OCI-LY7 (cell line): ENCODE data around the gene PLSCR2. TPM values are rescaled to one million over a fixed set of nuclear protein-coding genes. Genes with fewer than 3 reads are reported as not detected.
"Not testable (repeated sequence)": the region's sequence is repeated elsewhere in the genome, so short reads cannot be mapped to it uniquely, and the experiment has no call there.

ENCODE experiments used
- BruUV-seq: library from RNA; stranded (reverse); fragments of 400-500 nt; replicated peaks from 2 replicates; lab custom pipeline; 2021; lab: Mats Ljungman, UMichigan
- CTCF ChIA-PET: fragments of 300-600 bp; sonication (Branson Sonifier 250); formaldehyde crosslinking; loops from one replicate; lab custom pipeline; 2022; ENCODE audit warnings: antibody characterized with exemption; ENCODE audit not compliant: unreplicated experiment; lab: Charles Lee
- POLR2A ChIA-PET: fragments of 300-600 bp; sonication (Branson Sonifier 250); formaldehyde crosslinking; loops from one replicate; lab custom pipeline; 2022; ENCODE audit warnings: antibody characterized with exemption; lab: Charles Lee
- DNase-seq: peaks from one replicate; pipeline ENCODE4 v3.0.0-alpha.2; 2015; ENCODE audit warnings: low spot score
- H2AFZ ChIP-seq: fragments of 200-600 bp; sonication (generic), shearing (Covaris generic); 2 replicates; pipeline ENCODE4 v1.6.1; 2014; ENCODE audit warnings: mild to moderate bottlenecking, antibody characterized with exemption, low read length, moderate library complexity
- H3K27ac ChIP-seq: fragments of 200-600 bp; sonication (generic); 2 replicates; pipeline ENCODE4 v1.5.1; 2014; ENCODE audit warnings: mixed run types, low read depth, mild to moderate bottlenecking, moderate library complexity, low read length, inconsistent platforms; ENCODE audit not compliant: poor library complexity, severe bottlenecking
- H3K36me3 ChIP-seq: fragments of 200-600 bp; sonication (generic); 2 replicates; pipeline ENCODE4 v1.6.1; 2014; ENCODE audit warnings: mild to moderate bottlenecking, antibody characterized with exemption, low read length, moderate library complexity, mixed read lengths; ENCODE audit not compliant: insufficient read depth
- H3K4me1 ChIP-seq: fragments of 200-600 bp; sonication (generic); 2 replicates; pipeline ENCODE4 v1.5.1; 2014; ENCODE audit warnings: mild to moderate bottlenecking, low read length; ENCODE audit not compliant: insufficient read depth, poor library complexity, severe bottlenecking
- H3K4me2 ChIP-seq: fragments of 200-600 bp; sonication (generic); 2 replicates; pipeline ENCODE4 v1.6.1; 2014; ENCODE audit warnings: mild to moderate bottlenecking, low read length
- H3K4me3 ChIP-seq: fragments of 200-600 bp; sonication (generic); 2 replicates; pipeline ENCODE4 v1.5.1; 2014; ENCODE audit warnings: mild to moderate bottlenecking, low read depth, low read length; ENCODE audit not compliant: poor library complexity, severe bottlenecking
- H3K79me2 ChIP-seq: fragments of 200-600 bp; sonication (generic); 2 replicates; pipeline ENCODE4 v1.6.1; 2016; ENCODE audit warnings: low read depth, mild to moderate bottlenecking, low read length, moderate library complexity, mixed read lengths; ENCODE audit not compliant: insufficient read depth
- H3K9me2 ChIP-seq: fragments of 200-600 bp; sonication (generic); 2 replicates; pipeline ENCODE4 v1.6.1; 2016; ENCODE audit warnings: mild to moderate bottlenecking, low read length, mixed read lengths; ENCODE audit not compliant: insufficient read depth
- H3K9me3 ChIP-seq: fragments of 200-600 bp; sonication (generic); 2 replicates; pipeline ENCODE4 v1.6.1; 2014; ENCODE audit warnings: mild to moderate bottlenecking, mixed run types, low read length, mixed read lengths
- H4K20me1 ChIP-seq: fragments of 200-600 bp; sonication (generic); 2 replicates; pipeline ENCODE4 v1.6.1; 2014; ENCODE audit warnings: mild to moderate bottlenecking, antibody characterized with exemption, low read length, moderate library complexity, mixed read lengths; ENCODE audit not compliant: insufficient read depth
- EZH2phosphoT487 ChIP-seq: fragments of 200-600 bp; sonication (generic); IDR thresholded peaks from 2 replicates; pipeline ENCODE4 v1.6.1; 2018; ENCODE audit warnings: low read depth, borderline replicate concordance, mild to moderate bottlenecking, mixed run types, antibody characterized with exemption, low read length, moderate library complexity, mixed read lengths
- intact Hi-C: fragments of 100-400 bp; cut with micrococcal nuclease; formaldehyde crosslinking; loops from one replicate; pipeline ENCODE4 v1.10.0; 2022; ENCODE audit not compliant: unreplicated experiment
- total RNA-seq, 2 experiments: library from RNA; depleted of rRNA in 1 of 2; stranded (reverse); fragments of >200 nt in 1 of 2; shearing (Covaris generic) in 1 of 2; gene quantifications; 2 replicates each; pipeline ENCODE4 v1.2.3, GENCODE V29; 2014 to 2022
- TF ChIP-seq, protein P1 (sequence below): fragments of 200-600 bp; sonication (generic); conservative IDR thresholded peaks from 2 replicates; pipeline ENCODE4 v1.5.1; 2014; ENCODE audit warnings: mild to moderate bottlenecking, antibody characterized with exemption, low read length, moderate library complexity, mixed read lengths

The PLSCR2 gene
- total RNA-seq, 2 experiments from 2014 or later: not detected

DNA sequence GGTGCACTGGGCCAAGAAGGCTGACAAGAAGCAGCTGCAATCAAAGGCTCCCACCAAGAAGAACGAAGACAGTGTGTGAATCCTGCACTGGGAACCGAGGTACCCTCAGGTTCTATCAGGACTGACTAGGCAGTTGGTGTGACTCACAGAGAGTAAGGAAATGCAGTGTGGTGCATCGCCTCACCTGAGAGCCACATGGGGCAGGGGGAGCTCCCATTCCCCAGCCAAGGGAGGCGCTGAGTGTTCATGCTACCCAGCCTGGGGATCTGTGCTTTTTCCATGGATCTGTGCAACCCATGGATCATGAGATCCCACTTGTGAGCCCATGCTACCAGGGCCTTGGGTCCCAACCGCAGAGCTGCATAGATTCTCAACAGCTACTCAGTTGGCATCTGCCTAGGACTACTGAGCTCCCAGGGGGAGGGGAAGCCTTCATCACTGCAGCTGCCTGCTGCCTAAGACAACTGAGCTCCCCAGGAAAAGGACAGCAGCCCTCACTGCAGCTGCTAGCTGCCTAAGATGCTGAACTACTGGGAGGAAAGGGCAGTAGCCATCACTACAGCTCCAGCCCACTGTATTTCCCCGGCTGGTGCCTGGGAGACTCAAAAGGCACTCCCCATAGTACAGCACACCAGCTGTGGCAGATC, 6.9 kb upstream of the PLSCR2 start:
- CTCF ChIA-PET: no interaction called here
- no peaks in the 10 kb centered on the region for H3K36me3 ChIP-seq

DNA sequence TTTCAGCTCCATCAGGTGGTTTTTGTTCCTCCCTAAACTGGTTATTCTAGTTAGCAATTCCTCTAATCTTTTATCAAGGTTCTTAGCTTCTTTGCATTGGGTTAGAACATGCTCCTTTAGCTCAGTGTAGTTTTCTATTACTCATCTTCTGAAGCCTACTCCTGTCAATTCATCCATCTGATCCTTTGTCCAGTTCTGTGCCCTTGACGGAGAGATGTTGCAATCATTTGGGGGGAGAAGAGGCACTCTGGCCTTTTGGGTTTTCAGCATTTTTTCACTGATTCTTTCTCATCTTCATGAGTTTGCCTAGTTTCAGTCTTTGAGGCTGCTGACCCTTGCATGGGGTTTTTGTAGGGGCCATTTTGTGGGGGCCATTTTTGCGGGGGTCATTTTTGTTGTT, 5.6 kb upstream of the PLSCR2 start:
- CTCF ChIA-PET, H4K20me1 ChIP-seq, H3K27ac ChIP-seq, H3K9me2 ChIP-seq, intact Hi-C loops, H3K4me1 ChIP-seq, DNase-seq, H3K36me3 ChIP-seq, H2AFZ ChIP-seq, H3K4me3 ChIP-seq, H3K9me3 ChIP-seq, H3K79me2 ChIP-seq, BruUV-seq, POLR2A ChIA-PET, H3K4me2 ChIP-seq: not testable (repeated sequence)

More for the DNA sequence above, 6.9 kb upstream of the PLSCR2 start:
- H3K79me2 ChIP-seq: no peaks in the 10 kb centered on the region
- no peaks in the 10 kb centered on the region for H3K9me2 ChIP-seq
- intact Hi-C loops: no loop called here
- BruUV-seq: no TSS peak
- H3K27ac ChIP-seq: no peak overlapping the region
- H4K20me1 ChIP-seq: no peaks in the 10 kb centered on the region
- H3K4me3 ChIP-seq: no peak overlapping the region
- no peak for DNase-seq
- H3K4me2 ChIP-seq: no peak overlapping the region
- H2AFZ ChIP-seq: no peak overlapping the region
- TF ChIP-seq, protein P1, sequence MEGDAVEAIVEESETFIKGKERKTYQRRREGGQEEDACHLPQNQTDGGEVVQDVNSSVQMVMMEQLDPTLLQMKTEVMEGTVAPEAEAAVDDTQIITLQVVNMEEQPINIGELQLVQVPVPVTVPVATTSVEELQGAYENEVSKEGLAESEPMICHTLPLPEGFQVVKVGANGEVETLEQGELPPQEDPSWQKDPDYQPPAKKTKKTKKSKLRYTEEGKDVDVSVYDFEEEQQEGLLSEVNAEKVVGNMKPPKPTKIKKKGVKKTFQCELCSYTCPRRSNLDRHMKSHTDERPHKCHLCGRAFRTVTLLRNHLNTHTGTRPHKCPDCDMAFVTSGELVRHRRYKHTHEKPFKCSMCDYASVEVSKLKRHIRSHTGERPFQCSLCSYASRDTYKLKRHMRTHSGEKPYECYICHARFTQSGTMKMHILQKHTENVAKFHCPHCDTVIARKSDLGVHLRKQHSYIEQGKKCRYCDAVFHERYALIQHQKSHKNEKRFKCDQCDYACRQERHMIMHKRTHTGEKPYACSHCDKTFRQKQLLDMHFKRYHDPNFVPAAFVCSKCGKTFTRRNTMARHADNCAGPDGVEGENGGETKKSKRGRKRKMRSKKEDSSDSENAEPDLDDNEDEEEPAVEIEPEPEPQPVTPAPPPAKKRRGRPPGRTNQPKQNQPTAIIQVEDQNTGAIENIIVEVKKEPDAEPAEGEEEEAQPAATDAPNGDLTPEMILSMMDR: no peak
- TF ChIP-seq EZH2phosphoT487: no peak
- no peaks in the 10 kb centered on the region for H3K9me3 ChIP-seq
- H3K4me1 ChIP-seq: no peaks in the 10 kb centered on the region
- POLR2A ChIA-PET: no interaction called here

DNA sequence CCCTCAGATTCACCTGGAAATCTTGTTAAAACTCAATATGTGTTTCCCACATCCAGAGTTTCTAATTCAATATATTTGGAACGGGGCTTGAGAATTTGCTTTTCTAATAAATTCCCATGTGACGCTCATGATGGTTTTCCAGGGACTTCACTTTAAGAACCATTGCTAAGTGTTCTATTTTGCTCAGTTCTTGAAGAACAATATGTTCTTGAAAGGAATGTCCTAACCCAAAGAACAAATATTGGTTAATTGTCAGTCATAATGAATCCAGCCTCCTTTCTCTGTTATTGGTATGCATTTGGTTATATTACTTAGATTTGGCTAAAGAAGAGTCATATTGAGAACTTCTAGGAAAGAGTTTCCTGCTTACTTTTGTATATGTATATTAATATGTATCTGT, 4.4 kb upstream of the PLSCR2 start:
- H3K9me3 ChIP-seq: no peaks in the 10 kb centered on the region
- TF ChIP-seq, protein P1: no peak
- no peak for TF ChIP-seq EZH2phosphoT487
- H3K9me2 ChIP-seq: no peaks in the 10 kb centered on the region
- no peak overlapping the region for H2AFZ ChIP-seq
- peaks cover 12% of the 10 kb centered on the region for H3K4me1 ChIP-seq
- H3K27ac ChIP-seq: no peak overlapping the region
- ChIA-PET POLR2A (interaction anchor here (0.7 kb wide), 1 partner anchor 954 kb away, joined by 3 read pairs; no protein-coding TSS in a partner anchor), CTCF (no interaction called here)
- H3K36me3 ChIP-seq: no peaks in the 10 kb centered on the region
- no peak for DNase-seq
- intact Hi-C loops: no loop called here
- H4K20me1 ChIP-seq: no peaks in the 10 kb centered on the region
- H3K79me2 ChIP-seq: no peaks in the 10 kb centered on the region
- no peak overlapping the region for H3K4me2 ChIP-seq
- H3K4me3 ChIP-seq: no peak overlapping the region
- no TSS peak for BruUV-seq
